ENCODE data around the gene GABARAPL1. TPM values are rescaled to one million over a fixed set of nuclear protein-coding genes. Genes with fewer than 3 reads are reported as not detected.

GABARAPL1 gene
- polyA plus RNA-seq, 3 donors: 62.9 to 92.4 (median 80.9) TPM

GRCh38 chr12:10251669-10252068 lies 39.0 kb downstream of the GABARAPL1 start:
- no peak for DNase-seq (ENCODE audit: extremely low read depth in 1 of 11, low read depth in 9 of 11, low spot score in 4 of 11)

- no peak for DNase-seq (ENCODE audit: extremely low read depth in 1 of 11, low read depth in 9 of 11, low spot score in 4 of 11)
Measured at GRCh38 chr12:10252201-10252600, 39.5 kb downstream of the GABARAPL1 start.

- DNase-seq (ENCODE audit: extremely low read depth in 1 of 11, low read depth in 9 of 11, low spot score in 4 of 11): no peak
Measured at GRCh38 chr12:10256064-10256463, 43.4 kb downstream of the GABARAPL1 start.

GRCh38 chr12:10260927-10261326 lies 48.2 kb downstream of the GABARAPL1 start:
- no peak for DNase-seq (ENCODE audit: extremely low read depth in 1 of 11, low read depth in 9 of 11, low spot score in 4 of 11)

GRCh38 chr12:10268037-10268436 lies 55.4 kb downstream of the GABARAPL1 start:
- no peak for DNase-seq (ENCODE audit: extremely low read depth in 1 of 11, low read depth in 9 of 11, low spot score in 4 of 11)

GRCh38 chr12:10272467-10272866 lies 59.8 kb downstream of the GABARAPL1 start:
- DNase-seq (ENCODE audit: extremely low read depth in 1 of 11, low read depth in 9 of 11, low spot score in 4 of 11): no peak

Other genes starting within 250 kb of the GABARAPL1 start
- gene CLEC12A, start 241.5 kb upstream of the GABARAPL1 start, polyA plus RNA-seq (ENCODE audit: insufficient read length in 3 of 3): 1 to 10 TPM; 1.1 to 1.6 (median 1.3) TPM
- 1 to 10 TPM in 2 of 3 donors, under 1 TPM in 1; 0.48 to 1.4 (median 1.4) TPM for gene CLEC1B, start 213.8 kb upstream of the GABARAPL1 start, polyA plus RNA-seq (ENCODE audit: insufficient read length in 3 of 3)
- under 1 TPM in 2 of 3 donors, not detected in 1; 0.06 to 0.25 TPM for gene CLEC12B, start 202.2 kb upstream of the GABARAPL1 start, polyA plus RNA-seq (ENCODE audit: insufficient read length in 3 of 3)
- under 1 TPM; 0.22 to 0.39 (median 0.38) TPM for gene CLEC9A, start 182.2 kb upstream of the GABARAPL1 start, polyA plus RNA-seq (ENCODE audit: insufficient read length in 3 of 3)
- gene CLEC1A, start 113.9 kb upstream of the GABARAPL1 start, polyA plus RNA-seq (ENCODE audit: insufficient read length in 3 of 3): 1 to 10 TPM; 3.4 to 4.1 (median 3.6) TPM
- gene CLEC7A, start 82.7 kb upstream of the GABARAPL1 start, polyA plus RNA-seq (ENCODE audit: insufficient read length in 3 of 3): 1 to 10 TPM; 1.9 to 4.1 (median 2.5) TPM
- 1 to 10 TPM; 1.3 to 1.6 (median 1.3) TPM for gene OLR1, start 40.7 kb upstream of the GABARAPL1 start, polyA plus RNA-seq (ENCODE audit: insufficient read length in 3 of 3)
- 100 to 1,000 TPM; 127 to 167 (median 151) TPM for gene TMEM52B, start 33.8 kb upstream of the GABARAPL1 start, polyA plus RNA-seq (ENCODE audit: insufficient read length in 3 of 3)
- under 1 TPM; 0.23 to 0.70 (median 0.53) TPM for gene KLRD1, start 95.0 kb downstream of the GABARAPL1 start, polyA plus RNA-seq (ENCODE audit: insufficient read length in 3 of 3)
- gene KLRK1, start 177.2 kb downstream of the GABARAPL1 start, polyA plus RNA-seq (ENCODE audit: insufficient read length in 3 of 3): 1 to 10 TPM in 1 of 3 donors, under 1 TPM in 2; 0.39 to 1.1 (median 0.66) TPM
- not detected for gene KLRC4, start 196.9 kb downstream of the GABARAPL1 start, polyA plus RNA-seq (ENCODE audit: insufficient read length in 3 of 3)
- not detected for gene KLRC3, start 207.7 kb downstream of the GABARAPL1 start, polyA plus RNA-seq (ENCODE audit: insufficient read length in 3 of 3)
- under 1 TPM in 2 of 3 donors, not detected in 1; 0.22 to 0.28 TPM for gene KLRC2, start 223.1 kb downstream of the GABARAPL1 start, polyA plus RNA-seq (ENCODE audit: insufficient read length in 3 of 3)
- under 1 TPM; 0.53 to 0.80 (median 0.62) TPM for gene KLRC1, start 240.5 kb downstream of the GABARAPL1 start, polyA plus RNA-seq (ENCODE audit: insufficient read length in 3 of 3)